ENCODE measurements around the gene PALLD.

DNA sequence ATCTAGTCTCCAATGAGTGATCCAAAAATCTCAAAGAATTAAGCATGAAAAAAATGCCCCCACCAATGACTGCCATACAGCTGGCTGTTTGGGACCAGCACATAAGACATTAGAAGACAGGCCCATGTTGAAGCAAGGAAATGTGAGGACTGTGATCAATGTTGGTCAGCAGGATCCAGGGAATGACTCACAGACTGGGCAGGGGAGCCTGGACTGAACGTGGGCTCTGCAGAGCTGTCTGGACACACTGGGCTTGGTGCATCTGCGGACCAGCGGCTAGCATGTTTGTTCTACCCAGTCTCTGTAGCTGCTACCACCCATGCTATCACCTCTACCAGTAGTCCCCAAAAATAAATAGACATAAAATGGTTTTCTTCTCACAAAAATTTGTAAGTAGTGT lies 108.6 kb downstream of the PALLD start:
- TF ChIP-seq, protein P1, sequence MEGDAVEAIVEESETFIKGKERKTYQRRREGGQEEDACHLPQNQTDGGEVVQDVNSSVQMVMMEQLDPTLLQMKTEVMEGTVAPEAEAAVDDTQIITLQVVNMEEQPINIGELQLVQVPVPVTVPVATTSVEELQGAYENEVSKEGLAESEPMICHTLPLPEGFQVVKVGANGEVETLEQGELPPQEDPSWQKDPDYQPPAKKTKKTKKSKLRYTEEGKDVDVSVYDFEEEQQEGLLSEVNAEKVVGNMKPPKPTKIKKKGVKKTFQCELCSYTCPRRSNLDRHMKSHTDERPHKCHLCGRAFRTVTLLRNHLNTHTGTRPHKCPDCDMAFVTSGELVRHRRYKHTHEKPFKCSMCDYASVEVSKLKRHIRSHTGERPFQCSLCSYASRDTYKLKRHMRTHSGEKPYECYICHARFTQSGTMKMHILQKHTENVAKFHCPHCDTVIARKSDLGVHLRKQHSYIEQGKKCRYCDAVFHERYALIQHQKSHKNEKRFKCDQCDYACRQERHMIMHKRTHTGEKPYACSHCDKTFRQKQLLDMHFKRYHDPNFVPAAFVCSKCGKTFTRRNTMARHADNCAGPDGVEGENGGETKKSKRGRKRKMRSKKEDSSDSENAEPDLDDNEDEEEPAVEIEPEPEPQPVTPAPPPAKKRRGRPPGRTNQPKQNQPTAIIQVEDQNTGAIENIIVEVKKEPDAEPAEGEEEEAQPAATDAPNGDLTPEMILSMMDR (IDR thresholded peaks at IDR 0.05): no peak
- TF ChIP-seq POLR2A (IDR thresholded peaks at IDR 0.05): no peak

Data from gastroesophageal sphincter (tissue), 3 donors.